Measurements from ENCODE around the gene RHOJ.

GRCh38 chr14:63163306-63163705 lies 40.9 kb upstream of the RHOJ start:
- TF ChIP-seq CTCF (IDR thresholded peaks at IDR 0.05) (no peak), POLR2A (IDR thresholded peaks at IDR 0.05) (no peak)

All from esophagus squamous epithelium (tissue), 4 donors.